ENCODE measurements around the gene CCDC43. TPM values are rescaled to one million over a fixed set of nuclear protein-coding genes. Genes with fewer than 3 reads are reported as not detected.

The CCDC43 gene
- 10 to 100 TPM; 12.9 to 20.7 (median 14.0) TPM for total RNA-seq

- no peak for TF ChIP-seq CTCF (IDR thresholded peaks at IDR 0.05; ENCODE audit: low read depth)
These were observed at the start of gene CCDC43 for GRCh38 chr17:44689477-44690217. CCDC43 (minus strand) TSS chr17:44689776; CDS start chr17:44689753, 23 bp downstream.

GRCh38 chr17:44738214-44738906, 48.8 kb upstream of the CCDC43 start:
- no peak for TF ChIP-seq CTCF (IDR thresholded peaks at IDR 0.05; ENCODE audit: low read depth)

- no peak for TF ChIP-seq CTCF (IDR thresholded peaks at IDR 0.05; ENCODE audit: low read depth)
These were observed 47.1 kb upstream of the CCDC43 start for GRCh38 chr17:44736551-44737240.

GRCh38 chr17:44734272-44734671, 44.7 kb upstream of the CCDC43 start:
- no peak for TF ChIP-seq CTCF (IDR thresholded peaks at IDR 0.05; ENCODE audit: low read depth)

- no peak for TF ChIP-seq CTCF (IDR thresholded peaks at IDR 0.05; ENCODE audit: low read depth)
These were observed 44.2 kb upstream of the CCDC43 start for GRCh38 chr17:44733753-44734152.

- no peak for TF ChIP-seq CTCF (IDR thresholded peaks at IDR 0.05; ENCODE audit: low read depth)
These were observed 32.7 kb upstream of the CCDC43 start for GRCh38 chr17:44722254-44722653.

- TF ChIP-seq CTCF (IDR thresholded peaks at IDR 0.05; ENCODE audit: low read depth) = no peak
These were observed 29.9 kb upstream of the CCDC43 start for GRCh38 chr17:44719444-44719843.
